ENCODE measurements around the gene HDAC7.

DNA sequence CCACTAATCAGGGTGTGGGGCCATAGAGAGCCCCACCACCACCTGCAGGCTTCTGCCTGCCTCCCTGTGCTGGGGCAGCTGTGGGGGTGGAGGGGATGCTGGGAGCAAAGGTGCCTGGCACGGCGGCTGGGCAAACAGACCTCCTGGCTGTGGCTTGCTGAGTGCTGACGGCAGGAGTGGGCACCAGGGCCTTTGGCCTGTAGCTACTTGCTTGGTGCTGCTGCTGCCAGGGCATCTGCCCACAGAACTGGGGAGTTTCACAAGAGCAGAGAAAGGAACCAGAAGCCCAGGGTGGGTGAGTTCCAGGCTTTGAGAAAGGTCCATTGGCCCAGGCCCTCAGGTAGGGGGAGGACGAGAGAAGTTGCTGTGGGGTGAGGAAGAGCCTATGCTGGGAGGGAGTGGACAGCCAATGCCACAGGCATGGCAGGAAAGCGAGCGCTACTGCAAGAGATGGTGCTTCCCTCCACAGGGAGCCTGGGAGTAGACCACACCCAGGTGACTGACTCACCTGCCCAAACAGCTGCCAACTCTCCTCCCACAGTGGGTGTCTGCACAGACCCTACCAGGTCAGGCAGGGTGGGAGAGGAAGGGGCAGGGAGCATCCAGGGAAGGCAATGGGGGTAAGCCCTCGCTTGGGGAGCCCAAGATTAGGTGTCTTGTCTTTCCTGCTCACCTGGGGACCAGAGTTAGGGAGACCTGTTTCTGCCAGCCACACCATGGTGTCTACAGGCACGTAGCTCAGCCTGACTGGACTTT lies 39.0 kb upstream of the HDAC7 start:
- TF ChIP-seq, protein P1, sequence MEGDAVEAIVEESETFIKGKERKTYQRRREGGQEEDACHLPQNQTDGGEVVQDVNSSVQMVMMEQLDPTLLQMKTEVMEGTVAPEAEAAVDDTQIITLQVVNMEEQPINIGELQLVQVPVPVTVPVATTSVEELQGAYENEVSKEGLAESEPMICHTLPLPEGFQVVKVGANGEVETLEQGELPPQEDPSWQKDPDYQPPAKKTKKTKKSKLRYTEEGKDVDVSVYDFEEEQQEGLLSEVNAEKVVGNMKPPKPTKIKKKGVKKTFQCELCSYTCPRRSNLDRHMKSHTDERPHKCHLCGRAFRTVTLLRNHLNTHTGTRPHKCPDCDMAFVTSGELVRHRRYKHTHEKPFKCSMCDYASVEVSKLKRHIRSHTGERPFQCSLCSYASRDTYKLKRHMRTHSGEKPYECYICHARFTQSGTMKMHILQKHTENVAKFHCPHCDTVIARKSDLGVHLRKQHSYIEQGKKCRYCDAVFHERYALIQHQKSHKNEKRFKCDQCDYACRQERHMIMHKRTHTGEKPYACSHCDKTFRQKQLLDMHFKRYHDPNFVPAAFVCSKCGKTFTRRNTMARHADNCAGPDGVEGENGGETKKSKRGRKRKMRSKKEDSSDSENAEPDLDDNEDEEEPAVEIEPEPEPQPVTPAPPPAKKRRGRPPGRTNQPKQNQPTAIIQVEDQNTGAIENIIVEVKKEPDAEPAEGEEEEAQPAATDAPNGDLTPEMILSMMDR (IDR thresholded peaks at IDR 0.05): no peak
- TF ChIP-seq ZFX (IDR thresholded peaks at IDR 0.05; ENCODE audit: borderline replicate concordance): no peak
